Liver (tissue), 3 donors: ENCODE measurements around the gene GNG12.

Experiments used
- ATF3 ChIP-seq: IDR thresholded peaks from 2 replicates; pipeline ENCODE4 v1.6.1; 2016; ENCODE audit warnings: antibody characterized with exemption
- CTCF ChIP-seq: fragments of 150-350 bp; IDR thresholded peaks from 2 replicates; pipeline ENCODE4 v1.5.1; 2017; ENCODE audit warnings: improper control_type of control experiment, low read depth, low read length; ENCODE audit not compliant: missing input control
- EGR1 ChIP-seq, 2 donors: IDR thresholded peaks; 2 replicates each; pipeline ENCODE4 v1.6.1; 2016 to 2018; ENCODE audit warnings: antibody characterized with exemption in 2 of 2, low read depth in 2 of 2
- FOXA1 ChIP-seq: IDR thresholded peaks from 2 replicates; pipeline ENCODE4 v1.6.1; 2016; ENCODE audit warnings: antibody characterized with exemption
- GABPA ChIP-seq, 2 donors: IDR thresholded peaks in 1 of 2; conservative IDR thresholded peaks in 1 of 2; 2 replicates each; pipeline ENCODE4 v1.6.1; 2016; ENCODE audit warnings: antibody characterized with exemption in 2 of 2, mild to moderate bottlenecking in 1 of 2, moderate library complexity in 1 of 2
- JUND ChIP-seq, 2 donors: IDR thresholded peaks; 2 replicates each; pipeline ENCODE4 v1.6.1; 2016; ENCODE audit warnings: antibody characterized with exemption in 2 of 2
- REST ChIP-seq: IDR thresholded peaks from 2 replicates; pipeline ENCODE4 v1.6.1; 2016; ENCODE audit warnings: antibody characterized with exemption, mild to moderate bottlenecking
- RXRA ChIP-seq, 2 donors: IDR thresholded peaks; 2 replicates each; pipeline ENCODE4 v1.6.1; 2017 to 2018; ENCODE audit warnings: antibody characterized with exemption in 2 of 2, mild to moderate bottlenecking in 1 of 2
- SP1 ChIP-seq: IDR thresholded peaks from 2 replicates; pipeline ENCODE4 v1.6.1; 2018; ENCODE audit warnings: antibody characterized with exemption, mild to moderate bottlenecking
- TAF1 ChIP-seq: conservative IDR thresholded peaks from 2 replicates; pipeline ENCODE4 v1.6.1; 2016; ENCODE audit warnings: antibody characterized with exemption, mild to moderate bottlenecking
- YY1 ChIP-seq: IDR thresholded peaks from 2 replicates; pipeline ENCODE4 v1.6.1; 2016; ENCODE audit warnings: antibody characterized with exemption, mild to moderate bottlenecking
- ZBTB33 ChIP-seq: IDR thresholded peaks from 2 replicates; pipeline ENCODE4 v1.6.1; 2016; ENCODE audit warnings: antibody characterized with exemption
- TF ChIP-seq, protein P1 (sequence below): IDR thresholded peaks from 2 replicates; pipeline ENCODE4 v1.6.1; 2016; ENCODE audit warnings: antibody characterized with exemption
- donor health status: healthy.
- donor health status: healthy.

DNA sequence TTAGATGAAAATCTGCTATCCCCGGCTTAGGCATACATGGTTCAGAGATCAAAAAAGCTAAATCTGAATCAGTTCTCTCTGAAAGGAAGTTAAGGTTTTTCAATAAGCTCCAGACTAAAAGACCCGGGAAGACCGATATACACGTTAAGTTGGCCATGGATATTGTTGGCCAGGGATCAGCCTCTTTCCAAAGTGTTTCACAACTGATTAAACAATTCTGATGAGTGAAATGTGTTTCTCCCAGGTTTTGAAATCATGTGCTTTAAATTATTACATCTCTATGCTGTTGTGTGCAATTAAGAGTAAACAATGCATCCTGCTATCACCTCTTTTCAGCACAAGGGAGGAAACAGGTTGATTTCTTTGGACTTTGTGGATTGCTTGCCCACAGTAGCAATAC is 23.7 kb upstream of the GNG12 start:
- TF ChIP-seq ZBTB33: no peak
- no peak for TF ChIP-seq TAF1
- TF ChIP-seq SP1: no peak
- TF ChIP-seq RXRA (IDR thresholded peaks at IDR 0.05): no peak
- TF ChIP-seq YY1: no peak
- no peak for TF ChIP-seq CTCF
- no peak for TF ChIP-seq REST
- no peak for TF ChIP-seq EGR1 (IDR thresholded peaks at IDR 0.05; ENCODE audit: low read depth in 2 of 2)
- TF ChIP-seq FOXA1: no peak
- TF ChIP-seq, protein P1, sequence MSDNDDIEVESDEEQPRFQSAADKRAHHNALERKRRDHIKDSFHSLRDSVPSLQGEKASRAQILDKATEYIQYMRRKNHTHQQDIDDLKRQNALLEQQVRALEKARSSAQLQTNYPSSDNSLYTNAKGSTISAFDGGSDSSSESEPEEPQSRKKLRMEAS: no peak
- no peak for TF ChIP-seq JUND (IDR thresholded peaks at IDR 0.05)
- TF ChIP-seq ATF3: no peak
- TF ChIP-seq GABPA (IDR thresholded peaks at IDR 0.05 in 1 of 2, conservative IDR thresholded peaks at IDR 0.05 in 1 of 2): no peak
